Bronchial epithelial cell (primary cell): Measurements from ENCODE around the gene RPS6KA6. TPM values are rescaled to one million over a fixed set of nuclear protein-coding genes. Genes with fewer than 3 reads are reported as not detected.
A peak's percentile ranks its signal among the peaks of the same experiment; 100 is the strongest.

Experiments
- DNase-seq: peaks from one replicate; pipeline ENCODE4 v3.0.0-alpha.2; 2010; ENCODE audit warnings: low read depth
- FAIRE-seq: peaks from 2 replicates; lab custom pipeline; 2011; peaks lifted over from hg19 to GRCh38; lab: Jason Lieb, UNC
- H3K27me3 ChIP-seq: 2 replicates; pipeline ENCODE4 v1.5.1; 2011; ENCODE audit warnings: low read length; ENCODE audit not compliant: control insufficient read depth, insufficient read depth
- H3K36me3 ChIP-seq: 2 replicates; pipeline ENCODE4 v1.5.1; 2011; ENCODE audit warnings: low read length; ENCODE audit not compliant: control insufficient read depth, insufficient read depth
- H3K4me3 ChIP-seq: 2 replicates; pipeline ENCODE4 v1.5.1; 2011; ENCODE audit warnings: mild to moderate bottlenecking, low read depth, low read length, control low read depth
- CTCF ChIP-seq: IDR thresholded peaks from 2 replicates; pipeline ENCODE4 v1.5.1; 2011; ENCODE audit warnings: mild to moderate bottlenecking, moderate library complexity, low read length, control low read depth, inconsistent platforms; ENCODE audit not compliant: insufficient read depth, severe bottlenecking
- total RNA-seq: library from RNA; depleted of rRNA; stranded (reverse); fragments of >200 nt; gene quantifications from 2 replicates; pipeline ENCODE4 v1.2.1, GENCODE V29; 2014

RPS6KA6 gene
- 5.3 and 6.0 TPM in 2 replicates for total RNA-seq

- no peak for FAIRE-seq
- H3K36me3 ChIP-seq = no peaks in the 10 kb centered on the region
- TF ChIP-seq CTCF = no peak
- H3K27me3 ChIP-seq = no peaks in the 10 kb centered on the region
- no peak for DNase-seq
- peak within 1 kb of the TSS; percentile 52 for H3K4me3 ChIP-seq
Measured at GRCh38 chrX:84187533-84188319, at the start of gene RPS6KA6. RPS6KA6 (minus strand) TSS chrX:84188199; CDS start chrX:84187899, 300 bp downstream.

- DNase-seq (no peak), FAIRE-seq (no peak)
- no peak for TF ChIP-seq CTCF
- Histone ChIP-seq H3K4me3 (no peak overlapping the region), H3K36me3 (no peaks in the 10 kb centered on the region), H3K27me3 (no peaks in the 10 kb centered on the region)
Measured at GRCh38 chrX:84224741-84225140, 36.7 kb upstream of the RPS6KA6 start.

- Histone ChIP-seq H3K27me3 (no peaks in the 10 kb centered on the region), H3K4me3 (no peak overlapping the region), H3K36me3 (no peaks in the 10 kb centered on the region)
- DNase-seq = no peak
- no peak for FAIRE-seq
- no peak for TF ChIP-seq CTCF
Measured at GRCh38 chrX:84223261-84223660, 35.3 kb upstream of the RPS6KA6 start.

GRCh38 chrX:84221181-84221580 is 33.2 kb upstream of the RPS6KA6 start:
- FAIRE-seq (no peak), DNase-seq (no peak)
- Histone ChIP-seq H3K36me3 (no peaks in the 10 kb centered on the region), H3K27me3 (no peaks in the 10 kb centered on the region), H3K4me3 (no peak overlapping the region)
- TF ChIP-seq CTCF = no peak

- TF ChIP-seq CTCF = no peak
- DNase-seq = peak; percentile 55
Measured at GRCh38 chrX:84219551-84219950, 31.6 kb upstream of the RPS6KA6 start.

GRCh38 chrX:84218726-84219125 is 30.7 kb upstream of the RPS6KA6 start:
- Histone ChIP-seq H3K4me3 (no peak overlapping the region), H3K36me3 (no peaks in the 10 kb centered on the region), H3K27me3 (no peaks in the 10 kb centered on the region)
- no peak for TF ChIP-seq CTCF
- no peak for FAIRE-seq
- no peak for DNase-seq

More at GRCh38 chrX:84219551-84219950, 31.6 kb upstream of the RPS6KA6 start:
- Histone ChIP-seq H3K27me3 (no peaks in the 10 kb centered on the region), H3K4me3 (no peak overlapping the region), H3K36me3 (no peaks in the 10 kb centered on the region)
- no peak for FAIRE-seq
